Activated CD4-positive, CD25-positive, alpha-beta regulatory T cell treated with anti-CD3 and anti-CD28 coated beads, Interleukin-2, amount 50 U/mL, for 16 hours (primary cell): ENCODE measurements around the gene MYLK4.
"Not testable (repeated sequence)": the region's sequence is repeated elsewhere in the genome, so short reads cannot be mapped to it uniquely, and the experiment has no call there.

Source experiments
- DNase-seq: peaks from one replicate; pipeline ENCODE4 v3.0.0-alpha.2; 2020; ENCODE audit warnings: low read depth, low spot score

MYLK4 gene

GRCh38 chr6:2780102-2780737 is 29.5 kb upstream of the MYLK4 start:
- no peak for DNase-seq

- DNase-seq: no peak
Observed at GRCh38 chr6:2777249-2777648, 26.5 kb upstream of the MYLK4 start.

- no peak for DNase-seq
Observed at GRCh38 chr6:2775003-2775402, 24.3 kb upstream of the MYLK4 start.

- DNase-seq: no peak
Observed at GRCh38 chr6:2773449-2773848, 22.7 kb upstream of the MYLK4 start.

- DNase-seq: no peak
Observed at GRCh38 chr6:2772840-2773239, 22.1 kb upstream of the MYLK4 start.

- DNase-seq: no peak
Observed at GRCh38 chr6:2771079-2771478, 20.4 kb upstream of the MYLK4 start.

GRCh38 chr6:2770171-2770570 is 19.4 kb upstream of the MYLK4 start:
- no peak for DNase-seq

- DNase-seq: no peak
Observed at GRCh38 chr6:2768696-2769095, 18.0 kb upstream of the MYLK4 start.

GRCh38 chr6:2767657-2768524 is 17.2 kb upstream of the MYLK4 start:
- no peak for DNase-seq

GRCh38 chr6:2766767-2767656 is 16.3 kb upstream of the MYLK4 start:
- no peak for DNase-seq

- DNase-seq: no peak
Observed at GRCh38 chr6:2765896-2766766, 15.4 kb upstream of the MYLK4 start.

- peak; percentile 95 for DNase-seq
Observed at GRCh38 chr6:2765166-2765895, 14.6 kb upstream of the MYLK4 start, which contains the start of gene WRNIP1. Gene WRNIP1 (plus strand): TSS chr6:2765393. CDS start chr6:2765623, 230 bp downstream.

GRCh38 chr6:2764610-2765165 is 14.0 kb upstream of the MYLK4 start:
- peak; percentile 23 for DNase-seq

- DNase-seq: no peak
Observed at GRCh38 chr6:2763876-2764540, 13.3 kb upstream of the MYLK4 start.

- DNase-seq: no peak
Observed at GRCh38 chr6:2763345-2763841, 12.7 kb upstream of the MYLK4 start.

- not testable (repeated sequence) for DNase-seq
Observed at GRCh38 chr6:2762868-2763267, 12.1 kb upstream of the MYLK4 start.

- no peak for DNase-seq
Observed at GRCh38 chr6:2760882-2761842, 10.4 kb upstream of the MYLK4 start.

GRCh38 chr6:2758980-2759379 is 8.3 kb upstream of the MYLK4 start:
- DNase-seq: no peak
